ENCODE data around the gene PPM1J.

PPM1J gene

DNA sequence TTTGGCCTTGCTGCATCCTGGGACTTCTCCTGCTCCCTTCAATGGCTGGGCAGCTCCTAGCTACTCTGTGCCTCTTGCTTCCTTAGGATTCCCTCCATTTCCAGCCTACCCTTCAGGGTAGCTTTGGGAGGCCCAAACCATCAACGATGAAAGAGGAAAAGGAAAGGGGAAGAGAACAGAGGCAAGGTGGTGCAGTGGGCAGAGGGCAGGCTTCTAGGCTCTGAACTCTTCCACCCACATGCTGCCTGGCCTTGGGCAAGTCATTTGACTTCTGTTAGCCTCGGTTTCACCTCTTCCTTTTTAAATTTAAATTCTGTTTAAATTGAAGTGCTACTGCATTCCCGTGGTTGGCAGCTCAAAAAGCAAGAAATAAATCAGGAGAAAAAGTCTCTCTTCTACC, 5.7 kb upstream of the PPM1J start:
- TF ChIP-seq, protein P1, sequence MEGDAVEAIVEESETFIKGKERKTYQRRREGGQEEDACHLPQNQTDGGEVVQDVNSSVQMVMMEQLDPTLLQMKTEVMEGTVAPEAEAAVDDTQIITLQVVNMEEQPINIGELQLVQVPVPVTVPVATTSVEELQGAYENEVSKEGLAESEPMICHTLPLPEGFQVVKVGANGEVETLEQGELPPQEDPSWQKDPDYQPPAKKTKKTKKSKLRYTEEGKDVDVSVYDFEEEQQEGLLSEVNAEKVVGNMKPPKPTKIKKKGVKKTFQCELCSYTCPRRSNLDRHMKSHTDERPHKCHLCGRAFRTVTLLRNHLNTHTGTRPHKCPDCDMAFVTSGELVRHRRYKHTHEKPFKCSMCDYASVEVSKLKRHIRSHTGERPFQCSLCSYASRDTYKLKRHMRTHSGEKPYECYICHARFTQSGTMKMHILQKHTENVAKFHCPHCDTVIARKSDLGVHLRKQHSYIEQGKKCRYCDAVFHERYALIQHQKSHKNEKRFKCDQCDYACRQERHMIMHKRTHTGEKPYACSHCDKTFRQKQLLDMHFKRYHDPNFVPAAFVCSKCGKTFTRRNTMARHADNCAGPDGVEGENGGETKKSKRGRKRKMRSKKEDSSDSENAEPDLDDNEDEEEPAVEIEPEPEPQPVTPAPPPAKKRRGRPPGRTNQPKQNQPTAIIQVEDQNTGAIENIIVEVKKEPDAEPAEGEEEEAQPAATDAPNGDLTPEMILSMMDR (IDR thresholded peaks at IDR 0.05; ENCODE audit: poor library complexity, severe bottlenecking) = no peak
- ATAC-seq (ENCODE audit: low read depth) = no peak
- no peak for DNase-seq (ENCODE audit: low spot score)
- no peak overlapping the region for H3K27ac ChIP-seq (ENCODE audit: poor library complexity, severe bottlenecking)
- no peaks in the 10 kb centered on the region for H3K27me3 ChIP-seq (ENCODE audit: insufficient read depth, poor library complexity, severe bottlenecking)
- no peaks in the 10 kb centered on the region for H3K4me1 ChIP-seq (ENCODE audit: insufficient read depth, poor library complexity, severe bottlenecking)
- no peaks in the 10 kb centered on the region for H3K9me3 ChIP-seq (ENCODE audit: severe bottlenecking)
- no peaks in the 10 kb centered on the region for H3K36me3 ChIP-seq (ENCODE audit: low read depth)
- H3K4me3 ChIP-seq (ENCODE audit: severe bottlenecking) = no peak overlapping the region

DNA sequence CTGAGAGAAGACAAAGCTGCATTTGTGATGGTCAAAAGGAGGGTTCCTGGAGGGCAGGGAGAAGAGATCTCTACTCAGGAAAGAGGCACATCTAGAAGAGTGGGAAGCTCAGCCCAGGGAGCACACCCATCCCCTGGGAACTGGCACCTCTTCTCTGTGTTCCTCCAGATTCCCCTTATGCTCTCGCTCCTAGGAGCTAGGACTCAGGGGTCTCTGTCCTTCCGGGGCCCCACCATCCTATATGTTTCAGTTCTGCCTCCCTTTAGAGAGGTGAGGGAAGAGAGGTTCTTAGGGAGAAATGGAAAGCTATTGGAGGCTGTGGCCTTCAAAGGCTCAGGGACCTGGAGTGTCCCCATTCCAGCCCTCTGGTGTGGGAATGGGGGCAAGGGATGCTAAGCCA, 4.6 kb upstream of the PPM1J start:
- H3K9me3 ChIP-seq (ENCODE audit: severe bottlenecking) = no peaks in the 10 kb centered on the region
- DNase-seq (ENCODE audit: low spot score) (no peak), ATAC-seq (ENCODE audit: low read depth) (no peak)
- no peak overlapping the region for H3K4me3 ChIP-seq (ENCODE audit: severe bottlenecking)
- no peaks in the 10 kb centered on the region for H3K36me3 ChIP-seq (ENCODE audit: low read depth)
- no peak overlapping the region for H3K27ac ChIP-seq (ENCODE audit: poor library complexity, severe bottlenecking)
- no peaks in the 10 kb centered on the region for H3K27me3 ChIP-seq (ENCODE audit: insufficient read depth, poor library complexity, severe bottlenecking)
- TF ChIP-seq, protein P1 (IDR thresholded peaks at IDR 0.05; ENCODE audit: poor library complexity, severe bottlenecking) = no peak
- no peaks in the 10 kb centered on the region for H3K4me1 ChIP-seq (ENCODE audit: insufficient read depth, poor library complexity, severe bottlenecking)

DNA sequence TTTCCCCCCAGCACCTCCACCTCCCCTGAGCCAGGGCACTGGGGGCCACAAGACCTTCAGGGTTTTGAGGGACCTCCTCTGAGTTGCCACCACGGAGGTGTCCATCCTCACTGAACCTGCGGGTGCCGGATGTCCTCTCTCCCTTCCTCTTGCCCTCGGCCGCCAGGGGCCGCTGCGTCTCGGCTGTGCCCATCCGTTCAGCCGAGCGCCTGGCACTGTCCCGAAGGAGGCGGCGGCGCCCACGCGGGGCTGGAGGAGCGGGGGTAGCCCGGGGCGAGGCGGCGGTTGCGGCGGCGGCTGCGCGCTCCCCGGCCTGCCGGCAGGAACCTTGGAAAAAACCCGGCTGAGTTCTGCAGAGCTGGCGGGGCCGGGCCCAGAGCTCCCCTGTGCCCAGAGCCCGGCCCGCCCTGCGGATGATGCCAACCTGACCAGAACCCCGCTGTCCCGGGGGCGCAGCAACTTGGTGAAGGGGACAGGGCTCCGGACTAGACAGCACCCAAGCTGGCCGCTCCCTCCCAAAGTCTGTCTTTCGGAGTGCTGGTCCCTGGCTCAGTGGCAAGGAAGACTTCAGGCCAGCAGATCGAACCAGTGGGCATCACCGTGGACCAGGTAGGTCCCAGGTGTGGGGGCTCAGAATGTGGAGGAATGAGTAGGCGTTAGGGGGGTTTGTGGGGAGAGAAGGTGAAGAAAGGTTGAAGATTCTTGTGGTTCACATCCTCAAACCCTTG, 3.7 kb upstream of the PPM1J start:
- no peaks in the 10 kb centered on the region for H3K4me1 ChIP-seq (ENCODE audit: insufficient read depth, poor library complexity, severe bottlenecking)
- no peaks in the 10 kb centered on the region for H3K9me3 ChIP-seq (ENCODE audit: severe bottlenecking)
- H3K27me3 ChIP-seq (ENCODE audit: insufficient read depth, poor library complexity, severe bottlenecking) = no peaks in the 10 kb centered on the region
- TF ChIP-seq, protein P1 (IDR thresholded peaks at IDR 0.05; ENCODE audit: poor library complexity, severe bottlenecking) = peak; percentile 96
- H3K27ac ChIP-seq (ENCODE audit: poor library complexity, severe bottlenecking) = no peak overlapping the region
- no peaks in the 10 kb centered on the region for H3K36me3 ChIP-seq (ENCODE audit: low read depth)
- DNase-seq (ENCODE audit: low spot score) (no peak), ATAC-seq (ENCODE audit: low read depth) (peak; percentile 55)
- peak overlapping the region; percentile 19 for H3K4me3 ChIP-seq (ENCODE audit: severe bottlenecking)

DNA sequence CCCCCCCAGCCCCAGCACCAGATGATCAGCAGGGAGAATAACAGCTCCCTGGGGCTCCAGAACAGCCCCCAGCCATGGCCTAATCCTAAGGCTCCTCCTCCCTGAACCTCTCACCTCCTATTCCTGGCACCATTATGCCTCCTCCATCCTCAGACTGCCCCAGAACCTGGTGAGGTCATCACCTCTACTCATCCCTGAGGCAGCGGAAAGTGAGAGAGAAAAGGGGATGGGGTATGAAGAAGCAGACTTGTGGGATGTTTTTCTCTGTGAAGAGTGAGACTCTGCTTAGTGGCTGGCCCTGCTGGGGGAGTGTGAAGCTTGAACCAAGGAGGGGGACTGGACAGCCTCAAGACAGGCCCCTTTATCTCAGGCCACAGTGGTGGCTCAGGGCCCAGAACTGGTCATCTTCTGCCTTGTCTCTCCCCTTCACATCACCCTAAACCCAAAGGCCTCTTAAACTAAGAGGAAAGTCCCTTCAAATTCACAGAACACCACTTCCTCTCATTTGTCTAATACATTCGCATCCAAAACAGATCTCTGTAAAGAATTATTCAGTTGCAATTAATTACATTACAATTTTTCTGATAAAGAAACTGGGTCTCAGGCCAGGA, 2.2 kb upstream of the PPM1J start:
- Histone ChIP-seq H3K27ac (ENCODE audit: poor library complexity, severe bottlenecking) (no peak overlapping the region), H3K27me3 (ENCODE audit: insufficient read depth, poor library complexity, severe bottlenecking) (no peaks in the 10 kb centered on the region), H3K4me1 (ENCODE audit: insufficient read depth, poor library complexity, severe bottlenecking) (no peaks in the 10 kb centered on the region), H3K9me3 (ENCODE audit: severe bottlenecking) (no peaks in the 10 kb centered on the region), H3K36me3 (ENCODE audit: low read depth) (no peaks in the 10 kb centered on the region), H3K4me3 (ENCODE audit: severe bottlenecking) (no peak overlapping the region)
- no peak for ATAC-seq (ENCODE audit: low read depth)
- TF ChIP-seq, protein P1 (IDR thresholded peaks at IDR 0.05; ENCODE audit: poor library complexity, severe bottlenecking) = no peak
- DNase-seq (ENCODE audit: low spot score) = no peak
